ENCODE data around the gene FAM98A. TPM values are rescaled to one million over a fixed set of nuclear protein-coding genes. Genes with fewer than 3 reads are reported as not detected.
A peak's percentile ranks its signal among the peaks of the same experiment; 100 is the strongest.

FAM98A gene
- total RNA-seq, 1 donor from 2014 or later: 43.6 TPM

DNA sequence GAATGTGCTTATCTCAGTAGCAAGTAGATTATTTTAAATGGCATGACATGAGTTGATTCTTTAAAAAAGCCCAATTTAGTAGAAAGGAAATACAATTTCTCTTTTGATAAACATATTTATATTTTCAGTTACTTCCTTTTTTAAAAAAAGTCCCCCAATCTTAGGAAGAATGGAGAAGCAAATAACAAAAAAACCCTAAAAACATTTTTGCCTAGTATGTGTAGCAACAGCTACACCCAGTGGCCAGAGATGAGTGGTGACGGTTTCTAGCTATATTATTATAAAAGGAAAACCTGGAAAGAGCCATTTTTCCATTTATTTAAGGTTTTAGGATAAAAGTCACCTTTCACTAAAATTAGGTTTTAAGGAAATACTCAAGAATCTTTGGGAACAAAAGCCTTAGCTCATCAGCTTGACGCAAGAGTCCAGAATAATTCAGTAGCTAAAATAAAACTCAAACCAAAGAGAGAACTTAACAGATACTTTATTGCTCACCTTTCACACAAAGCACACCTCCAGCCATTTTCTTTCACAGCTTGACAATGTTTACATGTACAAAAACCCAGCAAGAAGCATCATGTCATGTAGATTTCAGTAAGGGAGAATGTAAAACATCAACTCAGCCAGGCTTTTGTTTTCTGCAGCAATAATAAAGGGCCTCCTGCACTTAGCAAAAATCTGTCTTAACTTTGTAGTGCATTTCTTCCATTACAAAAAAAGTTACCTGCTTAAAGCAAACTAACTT lies 15.7 kb downstream of the FAM98A start:
- peak; percentile 60 for ATAC-seq

DNA sequence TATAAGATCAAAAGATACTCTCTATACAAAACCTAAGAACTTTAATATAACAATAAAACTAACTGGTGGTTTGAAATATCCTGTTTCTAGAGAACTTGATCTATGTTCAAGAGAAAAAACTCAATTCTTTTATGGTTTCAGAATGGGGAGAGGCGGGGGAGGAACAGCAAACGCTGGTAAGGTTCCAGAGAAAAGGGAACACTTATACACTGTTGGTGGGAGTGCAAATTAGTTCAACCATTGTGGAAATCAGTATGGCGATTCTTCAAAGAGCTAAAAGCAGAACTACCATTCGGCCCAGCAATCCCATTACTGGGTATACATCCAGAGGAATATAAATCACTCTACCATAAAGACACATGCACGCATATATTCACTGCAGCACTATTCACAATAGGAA lies 17.2 kb downstream of the FAM98A start:
- no peaks in the 10 kb centered on the region for H3K9me3 ChIP-seq
- TF ChIP-seq, protein P1, sequence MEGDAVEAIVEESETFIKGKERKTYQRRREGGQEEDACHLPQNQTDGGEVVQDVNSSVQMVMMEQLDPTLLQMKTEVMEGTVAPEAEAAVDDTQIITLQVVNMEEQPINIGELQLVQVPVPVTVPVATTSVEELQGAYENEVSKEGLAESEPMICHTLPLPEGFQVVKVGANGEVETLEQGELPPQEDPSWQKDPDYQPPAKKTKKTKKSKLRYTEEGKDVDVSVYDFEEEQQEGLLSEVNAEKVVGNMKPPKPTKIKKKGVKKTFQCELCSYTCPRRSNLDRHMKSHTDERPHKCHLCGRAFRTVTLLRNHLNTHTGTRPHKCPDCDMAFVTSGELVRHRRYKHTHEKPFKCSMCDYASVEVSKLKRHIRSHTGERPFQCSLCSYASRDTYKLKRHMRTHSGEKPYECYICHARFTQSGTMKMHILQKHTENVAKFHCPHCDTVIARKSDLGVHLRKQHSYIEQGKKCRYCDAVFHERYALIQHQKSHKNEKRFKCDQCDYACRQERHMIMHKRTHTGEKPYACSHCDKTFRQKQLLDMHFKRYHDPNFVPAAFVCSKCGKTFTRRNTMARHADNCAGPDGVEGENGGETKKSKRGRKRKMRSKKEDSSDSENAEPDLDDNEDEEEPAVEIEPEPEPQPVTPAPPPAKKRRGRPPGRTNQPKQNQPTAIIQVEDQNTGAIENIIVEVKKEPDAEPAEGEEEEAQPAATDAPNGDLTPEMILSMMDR (IDR thresholded peaks at IDR 0.05): no peak
- DNase-seq: no peak
- H3K4me3 ChIP-seq: no peak overlapping the region
- no peaks in the 10 kb centered on the region for H3K4me1 ChIP-seq
- peaks cover 35% of the 10 kb centered on the region for H3K36me3 ChIP-seq
- no peak overlapping the region for H3K27ac ChIP-seq
- no peak for ATAC-seq
- H3K27me3 ChIP-seq: no peaks in the 10 kb centered on the region
- intact Hi-C loops (cut with DNase I): loop anchor here (10.0 kb wide), 1 partner anchor 167 kb away; no protein-coding TSS in a partner anchor

More for the DNA sequence above, 15.7 kb downstream of the FAM98A start:
- Histone ChIP-seq H3K4me3 (no peak overlapping the region), H3K27ac (no peak overlapping the region), H3K4me1 (no peaks in the 10 kb centered on the region), H3K27me3 (no peaks in the 10 kb centered on the region), H3K36me3 (peaks cover 43% of the 10 kb centered on the region), H3K9me3 (no peaks in the 10 kb centered on the region)
- TF ChIP-seq, protein P1 (IDR thresholded peaks at IDR 0.05): peak; percentile 88
- intact Hi-C loops (cut with DNase I): loop anchor here (10.0 kb wide), 1 partner anchor 169 kb away; no protein-coding TSS in a partner anchor
- DNase-seq: no peak

DNA sequence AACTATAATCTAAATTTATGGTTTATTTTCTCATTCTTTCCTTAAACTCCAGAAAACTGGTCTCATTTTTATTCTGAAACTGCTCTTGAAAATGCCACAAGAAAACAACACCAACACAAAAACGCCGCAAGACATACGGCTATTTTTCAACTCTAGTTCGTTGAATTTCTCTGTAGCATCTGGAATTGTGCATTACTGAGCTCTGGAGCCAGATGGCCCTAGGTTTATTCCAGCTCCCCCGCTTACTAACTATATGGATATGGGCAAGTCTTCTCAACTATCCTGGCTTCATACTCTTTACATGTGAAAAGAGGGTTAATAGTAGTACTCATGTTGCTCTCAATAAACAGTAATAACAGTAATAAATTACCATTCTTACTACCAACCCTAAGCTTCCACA lies 19.9 kb downstream of the FAM98A start:
- TF ChIP-seq, protein P1 (IDR thresholded peaks at IDR 0.05): no peak
- Histone ChIP-seq H3K36me3 (peaks cover 8% of the 10 kb centered on the region), H3K4me3 (no peak overlapping the region), H3K9me3 (no peaks in the 10 kb centered on the region), H3K27me3 (no peaks in the 10 kb centered on the region), H3K27ac (no peak overlapping the region), H3K4me1 (no peaks in the 10 kb centered on the region)
- DNase-seq (no peak), ATAC-seq (no peak)
- intact Hi-C loops (cut with DNase I): no loop called here

DNA sequence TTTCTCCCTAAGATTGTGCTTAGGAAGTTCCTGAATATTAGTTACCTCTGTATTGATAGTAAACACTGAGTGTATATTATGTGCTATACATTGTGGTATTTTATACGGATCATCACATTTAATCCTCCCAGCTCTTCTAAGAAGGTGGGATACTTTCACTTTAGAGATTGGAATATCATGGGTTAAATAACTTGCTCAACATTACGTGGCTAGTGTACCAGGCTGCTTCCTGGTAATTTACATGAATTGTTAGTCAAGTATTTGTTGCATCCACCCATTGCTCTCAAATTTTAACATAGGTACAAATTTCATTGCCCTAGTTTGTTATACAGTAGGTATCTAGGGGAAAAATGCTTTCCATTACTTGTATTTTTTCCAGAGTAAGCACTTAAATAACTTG lies 21.4 kb downstream of the FAM98A start:
- no peaks in the 10 kb centered on the region for H3K36me3 ChIP-seq
- no peak for ATAC-seq
- intact Hi-C loops (cut with DNase I): no loop called here
- H3K27me3 ChIP-seq: no peaks in the 10 kb centered on the region
- H3K27ac ChIP-seq: no peak overlapping the region
- no peak overlapping the region for H3K4me3 ChIP-seq
- no peaks in the 10 kb centered on the region for H3K9me3 ChIP-seq
- TF ChIP-seq, protein P1 (IDR thresholded peaks at IDR 0.05): no peak
- H3K4me1 ChIP-seq: no peaks in the 10 kb centered on the region
- DNase-seq: no peak

DNA sequence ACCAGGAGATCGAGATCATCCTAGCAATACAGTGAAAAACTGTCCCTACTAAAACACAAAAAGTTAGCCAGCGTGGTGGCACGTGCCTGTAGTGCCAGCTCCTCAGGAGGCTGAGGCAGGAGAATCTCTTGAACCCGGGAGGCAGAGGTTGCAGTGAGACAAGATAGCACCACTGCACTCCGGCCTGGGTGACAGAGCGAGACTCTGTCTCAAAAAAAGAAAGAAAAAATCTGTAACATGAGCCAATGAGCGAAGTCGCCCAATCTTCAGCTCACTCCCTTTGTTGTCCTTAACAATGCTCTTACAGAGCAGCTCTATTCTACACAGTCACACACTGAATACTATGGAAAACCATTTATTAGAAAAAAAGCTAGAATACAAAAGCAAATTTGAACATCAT lies 22.0 kb downstream of the FAM98A start:
- TF ChIP-seq, protein P1 (IDR thresholded peaks at IDR 0.05): no peak
- intact Hi-C loops (cut with DNase I): no loop called here

More for the DNA sequence above, 22.0 kb downstream of the FAM98A start:
- Histone ChIP-seq H3K4me1 (no peaks in the 10 kb centered on the region), H3K9me3 (no peaks in the 10 kb centered on the region), H3K36me3 (no peaks in the 10 kb centered on the region), H3K27me3 (no peaks in the 10 kb centered on the region), H3K4me3 (no peak overlapping the region), H3K27ac (no peak overlapping the region)
- DNase-seq: no peak
- ATAC-seq: no peak

Measured in upper lobe of right lung (tissue), 1 donor.